Brain microvascular endothelial cell (primary cell): Measurements from ENCODE around the gene DAAM1.

ENCODE experiments used
- DNase-seq: peaks from one replicate; pipeline ENCODE4 v3.0.0-alpha.2; 2020
- H3K27ac ChIP-seq: fragments of 250-450 bp; sonication (Bioruptor Pico); 2 replicates; pipeline ENCODE4 v1.5.1; 2020; ENCODE audit warnings: mild to moderate bottlenecking, moderate library complexity
- H3K27me3 ChIP-seq: fragments of 250-450 bp; sonication (Bioruptor Pico); replicated peaks from 2 replicates; pipeline ENCODE4 v1.5.1; 2020; ENCODE audit warnings: mild to moderate bottlenecking
- H3K36me3 ChIP-seq: fragments of 250-450 bp; sonication (Bioruptor Pico); replicated peaks from 2 replicates; pipeline ENCODE4 v1.5.1; 2020; ENCODE audit warnings: mild to moderate bottlenecking
- H3K4me3 ChIP-seq: 2 replicates; pipeline ENCODE4 v1.5.1; 2011; ENCODE audit warnings: low read depth, mild to moderate bottlenecking, control low read depth, low read length, moderate library complexity
- CTCF ChIP-seq: IDR thresholded peaks from 2 replicates; pipeline ENCODE4 v1.5.1; 2011; ENCODE audit warnings: low read depth, mild to moderate bottlenecking, moderate library complexity, low read length, control low read depth, inconsistent platforms; ENCODE audit errors: missing control alignments
- in situ Hi-C: cut with HindIII; loops from 2 replicates; pipeline ENCODE4 v1.10.0; 2017; ENCODE audit warnings: low sequenced_read_pairs, low pct_ligation_motif_present

DAAM1 gene

GRCh38 chr14:59246566-59246965 is 58.1 kb downstream of the DAAM1 start:
- in situ Hi-C loops: no loop called here
- no peak overlapping the region for H3K27ac ChIP-seq
- no peak for DNase-seq

GRCh38 chr14:59247801-59248584 is 59.5 kb downstream of the DAAM1 start:
- Histone ChIP-seq H3K27ac (no peak overlapping the region), H3K4me3 (no peak overlapping the region), H3K27me3 (no peaks in the 10 kb centered on the region), H3K36me3 (no peaks in the 10 kb centered on the region)
- no peak for TF ChIP-seq CTCF
- no peak for DNase-seq
- in situ Hi-C loops: no loop called here

More at GRCh38 chr14:59246566-59246965, 58.1 kb downstream of the DAAM1 start:
- Histone ChIP-seq H3K36me3 (no peaks in the 10 kb centered on the region), H3K4me3 (no peak overlapping the region), H3K27me3 (no peaks in the 10 kb centered on the region)
- TF ChIP-seq CTCF: no peak

GRCh38 chr14:59249029-59249428 is 60.6 kb downstream of the DAAM1 start:
- H3K4me3 ChIP-seq: no peak overlapping the region
- H3K36me3 ChIP-seq: no peaks in the 10 kb centered on the region
- H3K27me3 ChIP-seq: no peaks in the 10 kb centered on the region
- in situ Hi-C loops: no loop called here
- no peak for TF ChIP-seq CTCF
- no peak for DNase-seq
- H3K27ac ChIP-seq: no peak overlapping the region

- H3K4me3 ChIP-seq: no peak overlapping the region
- H3K36me3 ChIP-seq: no peaks in the 10 kb centered on the region
- no peak overlapping the region for H3K27ac ChIP-seq
- no peak for TF ChIP-seq CTCF
- no peak for DNase-seq
- no peaks in the 10 kb centered on the region for H3K27me3 ChIP-seq
- in situ Hi-C loops: no loop called here
Measured at GRCh38 chr14:59251811-59252771, 63.6 kb downstream of the DAAM1 start.

GRCh38 chr14:59252772-59253500 is 64.5 kb downstream of the DAAM1 start:
- no peak overlapping the region for H3K4me3 ChIP-seq
- TF ChIP-seq CTCF: no peak
- H3K27ac ChIP-seq: no peak overlapping the region
- DNase-seq: no peak
- no peaks in the 10 kb centered on the region for H3K36me3 ChIP-seq
- no peaks in the 10 kb centered on the region for H3K27me3 ChIP-seq
- in situ Hi-C loops: no loop called here
